ENCODE results near the gene FBXL17.

FBXL17 gene

GRCh38 chr5:108339220-108339619 is 42.7 kb downstream of the FBXL17 start:
- Histone ChIP-seq H3K4me1 (ENCODE audit: control insufficient read depth, insufficient read depth, low read length) (no peaks in the 10 kb centered on the region), H3K9me3 (ENCODE audit: control insufficient read depth, insufficient read depth, low read length) (no peaks in the 10 kb centered on the region), H3K4me3 (ENCODE audit: low read depth, low read length) (no peak overlapping the region), H3K27me3 (ENCODE audit: control insufficient read depth, insufficient read depth, low read length) (no peaks in the 10 kb centered on the region), H3K9ac (ENCODE audit: low read depth, low read length) (no peak overlapping the region), H3K36me3 (ENCODE audit: control insufficient read depth, insufficient read depth, low read length) (no peaks in the 10 kb centered on the region)

- H3K27me3 ChIP-seq (ENCODE audit: control insufficient read depth, insufficient read depth, low read length) = no peaks in the 10 kb centered on the region
- no peaks in the 10 kb centered on the region for H3K36me3 ChIP-seq (ENCODE audit: control insufficient read depth, insufficient read depth, low read length)
- no peak overlapping the region for H3K9ac ChIP-seq (ENCODE audit: low read depth, low read length)
- no peaks in the 10 kb centered on the region for H3K9me3 ChIP-seq (ENCODE audit: control insufficient read depth, insufficient read depth, low read length)
- H3K4me3 ChIP-seq (ENCODE audit: low read depth, low read length) = no peak overlapping the region
- no peaks in the 10 kb centered on the region for H3K4me1 ChIP-seq (ENCODE audit: control insufficient read depth, insufficient read depth, low read length)
Measured at GRCh38 chr5:108334225-108334624, 47.7 kb downstream of the FBXL17 start.

- H3K27me3 ChIP-seq (ENCODE audit: control insufficient read depth, insufficient read depth, low read length) = no peaks in the 10 kb centered on the region
Measured at GRCh38 chr5:108326982-108327381, 54.9 kb downstream of the FBXL17 start.

GRCh38 chr5:108324886-108325285 is 57.0 kb downstream of the FBXL17 start:
- Histone ChIP-seq H3K9me3 (ENCODE audit: control insufficient read depth, insufficient read depth, low read length) (no peaks in the 10 kb centered on the region), H3K36me3 (ENCODE audit: control insufficient read depth, insufficient read depth, low read length) (no peaks in the 10 kb centered on the region), H3K9ac (ENCODE audit: low read depth, low read length) (no peak overlapping the region), H3K4me3 (ENCODE audit: low read depth, low read length) (no peak overlapping the region), H3K27me3 (ENCODE audit: control insufficient read depth, insufficient read depth, low read length) (no peaks in the 10 kb centered on the region), H3K4me1 (ENCODE audit: control insufficient read depth, insufficient read depth, low read length) (no peaks in the 10 kb centered on the region)

More at GRCh38 chr5:108326982-108327381, 54.9 kb downstream of the FBXL17 start:
- Histone ChIP-seq H3K9me3 (ENCODE audit: control insufficient read depth, insufficient read depth, low read length) (no peaks in the 10 kb centered on the region), H3K4me1 (ENCODE audit: control insufficient read depth, insufficient read depth, low read length) (no peaks in the 10 kb centered on the region), H3K4me3 (ENCODE audit: low read depth, low read length) (no peak overlapping the region), H3K9ac (ENCODE audit: low read depth, low read length) (no peak overlapping the region), H3K36me3 (ENCODE audit: control insufficient read depth, insufficient read depth, low read length) (no peaks in the 10 kb centered on the region)

- Histone ChIP-seq H3K4me3 (ENCODE audit: low read depth, low read length) (no peak overlapping the region), H3K9me3 (ENCODE audit: control insufficient read depth, insufficient read depth, low read length) (no peaks in the 10 kb centered on the region), H3K9ac (ENCODE audit: low read depth, low read length) (no peak overlapping the region), H3K36me3 (ENCODE audit: control insufficient read depth, insufficient read depth, low read length) (no peaks in the 10 kb centered on the region), H3K4me1 (ENCODE audit: control insufficient read depth, insufficient read depth, low read length) (no peaks in the 10 kb centered on the region), H3K27me3 (ENCODE audit: control insufficient read depth, insufficient read depth, low read length) (no peaks in the 10 kb centered on the region)
Measured at GRCh38 chr5:108321341-108321740, 60.6 kb downstream of the FBXL17 start.

- no peaks in the 10 kb centered on the region for H3K4me1 ChIP-seq (ENCODE audit: control insufficient read depth, insufficient read depth, low read length)
- no peak overlapping the region for H3K9ac ChIP-seq (ENCODE audit: low read depth, low read length)
- no peaks in the 10 kb centered on the region for H3K27me3 ChIP-seq (ENCODE audit: control insufficient read depth, insufficient read depth, low read length)
- H3K36me3 ChIP-seq (ENCODE audit: control insufficient read depth, insufficient read depth, low read length) = no peaks in the 10 kb centered on the region
- H3K4me3 ChIP-seq (ENCODE audit: low read depth, low read length) = no peak overlapping the region
- H3K9me3 ChIP-seq (ENCODE audit: control insufficient read depth, insufficient read depth, low read length) = no peaks in the 10 kb centered on the region
Measured at GRCh38 chr5:108320231-108320630, 61.7 kb downstream of the FBXL17 start.

GRCh38 chr5:108315829-108316228 is 66.1 kb downstream of the FBXL17 start:
- H3K4me3 ChIP-seq (ENCODE audit: low read depth, low read length) = no peak overlapping the region
- H3K36me3 ChIP-seq (ENCODE audit: control insufficient read depth, insufficient read depth, low read length) = no peaks in the 10 kb centered on the region
- no peaks in the 10 kb centered on the region for H3K9me3 ChIP-seq (ENCODE audit: control insufficient read depth, insufficient read depth, low read length)
- H3K27me3 ChIP-seq (ENCODE audit: control insufficient read depth, insufficient read depth, low read length) = no peaks in the 10 kb centered on the region
- H3K9ac ChIP-seq (ENCODE audit: low read depth, low read length) = no peak overlapping the region
- H3K4me1 ChIP-seq (ENCODE audit: control insufficient read depth, insufficient read depth, low read length) = no peaks in the 10 kb centered on the region

- H3K9ac ChIP-seq (ENCODE audit: low read depth, low read length) = no peak overlapping the region
- H3K9me3 ChIP-seq (ENCODE audit: control insufficient read depth, insufficient read depth, low read length) = no peaks in the 10 kb centered on the region
- H3K4me1 ChIP-seq (ENCODE audit: control insufficient read depth, insufficient read depth, low read length) = no peaks in the 10 kb centered on the region
- H3K36me3 ChIP-seq (ENCODE audit: control insufficient read depth, insufficient read depth, low read length) = no peaks in the 10 kb centered on the region
- H3K4me3 ChIP-seq (ENCODE audit: low read depth, low read length) = no peak overlapping the region
- H3K27me3 ChIP-seq (ENCODE audit: control insufficient read depth, insufficient read depth, low read length) = no peaks in the 10 kb centered on the region
Measured at GRCh38 chr5:108312258-108312657, 69.6 kb downstream of the FBXL17 start.

- H3K9me3 ChIP-seq (ENCODE audit: control insufficient read depth, insufficient read depth, low read length) = no peaks in the 10 kb centered on the region
Measured at GRCh38 chr5:108311682-108312081, 70.2 kb downstream of the FBXL17 start.

GRCh38 chr5:108303611-108304010 is 78.3 kb downstream of the FBXL17 start:
- Histone ChIP-seq H3K9me3 (ENCODE audit: control insufficient read depth, insufficient read depth, low read length) (no peaks in the 10 kb centered on the region), H3K36me3 (ENCODE audit: control insufficient read depth, insufficient read depth, low read length) (no peaks in the 10 kb centered on the region), H3K4me3 (ENCODE audit: low read depth, low read length) (no peak overlapping the region), H3K27me3 (ENCODE audit: control insufficient read depth, insufficient read depth, low read length) (no peaks in the 10 kb centered on the region), H3K9ac (ENCODE audit: low read depth, low read length) (no peak overlapping the region), H3K4me1 (ENCODE audit: control insufficient read depth, insufficient read depth, low read length) (no peaks in the 10 kb centered on the region)

More at GRCh38 chr5:108311682-108312081, 70.2 kb downstream of the FBXL17 start:
- Histone ChIP-seq H3K4me1 (ENCODE audit: control insufficient read depth, insufficient read depth, low read length) (no peaks in the 10 kb centered on the region), H3K27me3 (ENCODE audit: control insufficient read depth, insufficient read depth, low read length) (no peaks in the 10 kb centered on the region), H3K4me3 (ENCODE audit: low read depth, low read length) (no peak overlapping the region), H3K36me3 (ENCODE audit: control insufficient read depth, insufficient read depth, low read length) (no peaks in the 10 kb centered on the region), H3K9ac (ENCODE audit: low read depth, low read length) (no peak overlapping the region)

GRCh38 chr5:108303086-108303485 is 78.8 kb downstream of the FBXL17 start:
- Histone ChIP-seq H3K9me3 (ENCODE audit: control insufficient read depth, insufficient read depth, low read length) (no peaks in the 10 kb centered on the region), H3K27me3 (ENCODE audit: control insufficient read depth, insufficient read depth, low read length) (no peaks in the 10 kb centered on the region), H3K9ac (ENCODE audit: low read depth, low read length) (no peak overlapping the region), H3K36me3 (ENCODE audit: control insufficient read depth, insufficient read depth, low read length) (no peaks in the 10 kb centered on the region), H3K4me3 (ENCODE audit: low read depth, low read length) (no peak overlapping the region), H3K4me1 (ENCODE audit: control insufficient read depth, insufficient read depth, low read length) (no peaks in the 10 kb centered on the region)

- H3K27me3 ChIP-seq (ENCODE audit: control insufficient read depth, insufficient read depth, low read length) = no peaks in the 10 kb centered on the region
- H3K9me3 ChIP-seq (ENCODE audit: control insufficient read depth, insufficient read depth, low read length) = no peaks in the 10 kb centered on the region
- H3K36me3 ChIP-seq (ENCODE audit: control insufficient read depth, insufficient read depth, low read length) = no peaks in the 10 kb centered on the region
- no peak overlapping the region for H3K4me3 ChIP-seq (ENCODE audit: low read depth, low read length)
- H3K4me1 ChIP-seq (ENCODE audit: control insufficient read depth, insufficient read depth, low read length) = no peaks in the 10 kb centered on the region
- H3K9ac ChIP-seq (ENCODE audit: low read depth, low read length) = no peak overlapping the region
Measured at GRCh38 chr5:108297042-108297601, 84.8 kb downstream of the FBXL17 start.

Data from iPS-15b (cell line).